ENCODE results near the gene ARL9.
A peak's percentile ranks its signal among the peaks of the same experiment; 100 is the strongest.

Gene ARL9

DNA sequence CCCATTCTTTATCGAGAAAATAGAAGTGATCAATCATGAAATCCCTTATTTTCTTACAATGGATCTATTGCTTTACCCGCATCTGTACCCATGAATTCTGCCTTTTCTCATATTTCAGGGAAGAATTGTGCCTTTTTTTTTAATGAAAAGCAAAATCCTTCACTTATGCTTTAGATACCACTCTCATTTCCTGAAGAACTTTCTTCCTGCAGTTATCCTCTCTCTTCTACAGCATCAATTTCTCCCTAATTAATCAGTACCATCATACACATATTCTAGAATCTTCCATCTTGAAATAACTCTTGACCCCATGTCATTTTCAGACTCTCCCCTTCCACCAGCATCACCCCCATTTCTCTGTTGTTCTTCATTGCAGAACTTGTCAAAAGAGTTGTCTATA lies 26.6 kb downstream of the ARL9 start:
- no peak for DNase-seq

DNA sequence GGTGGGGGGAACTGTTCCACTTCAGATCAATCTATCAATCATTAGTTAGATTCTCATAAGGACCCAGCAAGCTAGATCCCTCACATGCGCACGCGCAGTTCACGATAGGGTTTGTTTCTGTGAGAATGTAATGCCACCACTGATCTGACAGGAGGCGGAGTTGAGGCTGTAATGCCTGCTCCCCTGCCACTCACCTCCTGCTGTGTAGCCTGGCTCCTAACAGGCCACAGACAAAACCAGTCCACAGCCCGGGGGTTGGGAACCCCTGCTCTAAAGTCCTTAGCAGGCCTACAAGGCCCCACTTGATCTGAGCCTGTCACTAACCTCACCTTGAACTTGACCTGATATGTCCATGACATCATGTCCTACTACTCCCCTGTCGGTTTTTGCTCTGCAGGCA lies 30.3 kb downstream of the ARL9 start:
- DNase-seq, result no peak

DNA sequence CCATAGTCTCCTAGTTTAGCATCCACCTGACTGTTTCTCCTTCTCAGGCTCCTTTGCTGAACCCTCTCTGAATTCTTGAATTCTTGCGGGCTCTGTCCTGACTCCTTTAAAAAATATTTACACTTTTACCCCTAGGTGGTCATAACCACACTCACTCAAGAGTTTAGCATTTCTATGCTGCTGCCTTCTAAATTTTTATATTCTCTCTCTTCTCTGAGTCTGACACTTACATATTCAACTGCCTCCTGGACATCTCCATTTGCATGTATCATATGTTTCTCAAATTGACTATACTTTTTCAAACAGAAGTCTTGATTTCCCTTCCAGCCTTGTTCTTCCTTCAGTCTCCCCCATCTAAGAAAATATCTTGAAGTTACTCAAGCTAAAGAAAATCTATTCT lies 31.6 kb downstream of the ARL9 start:
- no peak for DNase-seq

DNA sequence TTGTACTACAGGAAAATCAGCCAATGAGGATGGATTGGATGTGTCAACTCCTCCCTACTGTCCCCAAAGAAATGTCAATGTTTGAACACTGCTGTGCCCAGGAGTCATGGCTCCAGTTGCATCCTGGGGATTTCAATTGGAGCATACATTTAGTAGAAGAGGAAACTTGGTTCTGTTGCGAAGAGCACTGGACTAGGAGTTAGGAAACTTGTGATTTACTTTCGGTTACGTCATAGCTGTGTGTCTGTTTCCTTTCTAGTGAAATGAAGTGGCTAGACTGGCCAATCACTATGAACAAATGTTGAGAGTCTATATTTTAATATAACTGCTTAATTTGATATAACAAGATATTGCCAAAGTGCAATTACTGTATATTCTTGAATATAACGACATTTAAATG lies 35.2 kb downstream of the ARL9 start:
- DNase-seq, result no peak

DNA sequence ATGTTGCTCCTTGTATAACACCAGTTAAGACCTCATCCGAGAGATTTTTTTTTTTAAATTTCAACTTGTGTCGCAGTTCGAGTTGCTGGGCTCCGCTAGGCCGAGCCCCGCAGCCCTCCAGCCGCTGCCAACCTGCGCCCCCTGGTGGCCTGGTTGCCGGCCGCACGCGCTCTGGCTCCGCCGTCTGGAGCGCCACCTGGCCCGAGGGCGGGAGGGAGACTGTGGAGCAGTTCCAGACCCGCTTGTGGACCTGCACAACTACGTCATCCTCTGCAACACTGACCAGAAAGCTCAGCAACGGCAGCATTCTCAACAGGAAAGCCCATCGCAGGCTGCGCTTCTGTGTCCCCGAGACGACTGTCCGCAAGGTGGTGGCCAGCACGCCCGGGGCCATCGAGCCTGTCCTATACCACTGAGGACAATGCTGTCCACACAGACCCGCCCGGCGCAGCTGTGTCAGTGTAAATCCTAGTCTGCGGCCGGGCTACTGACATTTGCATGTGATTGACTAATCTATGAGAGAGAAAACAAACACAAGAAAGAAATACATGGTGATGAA lies 39.1 kb downstream of the ARL9 start:
- peak; percentile 34 for DNase-seq

DNA sequence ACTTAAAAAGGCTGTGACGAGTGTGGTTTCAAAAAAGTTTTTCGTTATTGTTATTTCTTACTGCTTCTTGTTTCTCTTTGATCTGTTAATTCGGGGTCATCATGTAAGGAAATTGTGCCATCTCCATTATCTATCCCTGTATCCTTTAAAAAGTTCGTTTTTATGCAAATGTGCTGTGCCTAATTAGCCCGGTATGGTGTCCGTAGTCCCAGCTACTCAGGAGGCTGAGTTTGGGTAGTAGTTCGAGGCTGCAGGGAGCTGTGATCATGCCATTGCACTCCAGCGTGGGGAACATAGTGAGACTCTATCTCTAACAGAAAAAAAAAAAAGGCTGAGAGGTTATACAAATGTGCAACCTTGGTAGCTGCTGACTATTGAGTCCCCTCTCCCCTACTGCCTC lies 45.1 kb downstream of the ARL9 start:
- DNase-seq, result no peak

DNA sequence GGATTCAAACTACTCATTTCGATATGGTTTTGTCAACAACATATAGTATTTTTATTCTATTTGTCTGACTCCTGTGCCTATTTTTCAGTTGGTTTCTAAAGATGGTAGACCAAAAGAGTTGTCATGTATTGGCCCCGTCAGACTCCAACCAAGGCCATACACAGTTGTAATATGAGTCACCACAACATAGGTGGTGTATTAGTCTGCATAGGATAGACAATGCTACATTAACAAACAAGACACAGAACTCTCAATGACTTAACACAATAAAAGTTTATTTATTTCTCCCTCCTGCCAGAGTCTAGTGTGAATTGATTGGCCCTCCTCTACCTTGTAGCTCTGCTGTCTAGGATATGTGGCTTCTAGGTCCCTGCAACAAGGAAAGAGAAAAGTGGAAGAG lies 45.9 kb downstream of the ARL9 start:
- no peak for DNase-seq

DNA sequence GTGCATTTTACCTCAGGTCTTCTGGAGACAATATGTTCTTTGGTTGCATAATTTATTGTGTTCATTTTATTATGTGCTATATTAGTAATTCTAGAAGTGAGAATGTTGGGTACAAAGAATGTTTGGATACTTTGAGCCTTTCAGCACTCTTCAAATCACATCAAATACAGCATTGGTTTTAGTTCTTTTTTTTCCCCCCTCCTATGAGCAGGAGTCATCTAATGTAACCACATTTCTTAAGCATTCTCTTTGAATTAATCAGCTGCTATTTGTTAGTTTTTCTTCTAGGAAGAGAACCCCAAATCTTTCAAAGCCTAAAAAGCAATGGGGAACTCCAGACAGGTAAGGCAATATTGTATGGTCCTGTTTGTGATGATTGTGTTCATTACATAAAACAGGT lies 46.7 kb downstream of the ARL9 start:
- no peak for DNase-seq

DNA sequence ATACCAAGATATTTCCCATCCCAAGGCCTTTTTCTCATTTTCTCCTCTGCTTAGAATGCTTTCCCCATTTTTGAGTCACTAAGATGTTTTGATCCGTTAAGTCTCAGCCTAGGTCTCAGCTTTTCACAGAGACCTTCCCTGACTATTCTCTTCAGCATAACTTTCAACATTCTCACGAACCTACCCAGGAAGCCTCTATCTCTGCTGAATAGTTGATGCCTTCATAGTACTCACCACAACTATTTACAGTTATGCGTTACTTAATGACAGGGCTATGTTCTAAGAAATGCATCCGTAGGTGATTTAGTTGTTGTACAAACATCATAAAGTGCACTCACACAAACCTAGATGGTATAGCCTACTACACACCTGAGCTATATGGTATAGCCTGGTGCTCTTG lies 64.5 kb downstream of the ARL9 start:
- DNase-seq, result no peak
